IPS DF 19.7 (cell line): ENCODE data around the gene PCBP3.

Experiments
- DNase-seq: peaks from one replicate; pipeline ENCODE4 v3.0.0-alpha.2; 2013; ENCODE audit warnings: low read depth, low spot score

The PCBP3 gene

GRCh38 chr21:45990741-45991605, 347.4 kb downstream of the PCBP3 start:
- no peak for DNase-seq

- no peak for DNase-seq
These were observed 348.2 kb downstream of the PCBP3 start for GRCh38 chr21:45991606-45992300.
